HG03060 (cell line): ENCODE measurements around the gene NOXA1.

Source experiments
- ATAC-seq: cut with Tn5 transposase; IDR thresholded peaks from one replicate; pipeline ENCODE4 v1.9.1; 2021; ENCODE audit warnings: low read depth, moderate number of reproducible peaks; ENCODE audit not compliant: unreplicated experiment

Gene NOXA1

GRCh38 chr9:137452006-137452760, 29.0 kb downstream of the NOXA1 start:
- no peak for ATAC-seq

- ATAC-seq = no peak
Observed at GRCh38 chr9:137452761-137453642, 29.8 kb downstream of the NOXA1 start.

- no peak for ATAC-seq
Observed at GRCh38 chr9:137453643-137454081, 30.5 kb downstream of the NOXA1 start.

- no peak for ATAC-seq
Observed at GRCh38 chr9:137454145-137454596, 31.0 kb downstream of the NOXA1 start.

GRCh38 chr9:137454597-137455358, 31.6 kb downstream of the NOXA1 start:
- no peak for ATAC-seq

GRCh38 chr9:137455359-137455991, 32.3 kb downstream of the NOXA1 start:
- no peak for ATAC-seq

- ATAC-seq = no peak
Observed at GRCh38 chr9:137456061-137456863, 33.1 kb downstream of the NOXA1 start.

GRCh38 chr9:137456864-137457405, 33.7 kb downstream of the NOXA1 start:
- ATAC-seq = no peak

- ATAC-seq = no peak
Observed at GRCh38 chr9:137457406-137458193, 34.4 kb downstream of the NOXA1 start.

GRCh38 chr9:137458194-137459151, 35.3 kb downstream of the NOXA1 start:
- no peak for ATAC-seq

- no peak for ATAC-seq
Observed at GRCh38 chr9:137459152-137459600, 36.0 kb downstream of the NOXA1 start, which contains the start of gene NSMF. TSS of gene NSMF (minus strand) at chr9:137459334. CDS start at chr9:137459102, 232 bp downstream.

GRCh38 chr9:137459601-137460362, 36.6 kb downstream of the NOXA1 start:
- ATAC-seq = no peak

- no peak for ATAC-seq
Observed at GRCh38 chr9:137460363-137461315, 37.4 kb downstream of the NOXA1 start.

GRCh38 chr9:137461316-137461662, 38.1 kb downstream of the NOXA1 start:
- no peak for ATAC-seq

GRCh38 chr9:137461663-137462395, 38.6 kb downstream of the NOXA1 start:
- ATAC-seq = no peak
